Activated CD4-positive, alpha-beta T cell treated with anti-CD3 and anti-CD28 coated beads, Interleukin-2, amount 50 U/mL, for 16 hours (primary cell): ENCODE measurements around the gene URB1.
"Not testable (repeated sequence)": the region's sequence is repeated elsewhere in the genome, so short reads cannot be mapped to it uniquely, and the experiment has no call there.

Experiments used
- DNase-seq: peaks from one replicate; pipeline ENCODE4 v3.0.0-alpha.2; 2020

Gene URB1

DNA sequence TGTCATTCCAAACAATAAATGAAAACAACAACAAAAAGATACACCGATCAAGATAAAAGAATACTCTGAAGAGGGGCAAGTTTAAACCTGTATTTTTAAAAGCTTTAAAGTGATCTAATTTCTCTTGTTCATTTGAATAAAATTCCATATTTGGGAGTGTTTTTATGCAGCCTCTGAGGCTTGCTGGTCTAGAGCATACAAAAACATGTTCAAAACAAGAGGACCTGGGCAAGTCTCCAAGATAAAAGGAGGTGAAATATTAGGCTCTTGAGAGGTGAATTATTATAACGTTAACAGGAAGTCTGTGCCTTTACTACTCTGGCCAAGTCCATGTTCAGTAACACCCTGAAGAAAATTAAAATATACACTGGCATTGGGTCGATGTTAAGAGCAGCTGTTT is 20.1 kb downstream of the URB1 start:
- no peak for DNase-seq

DNA sequence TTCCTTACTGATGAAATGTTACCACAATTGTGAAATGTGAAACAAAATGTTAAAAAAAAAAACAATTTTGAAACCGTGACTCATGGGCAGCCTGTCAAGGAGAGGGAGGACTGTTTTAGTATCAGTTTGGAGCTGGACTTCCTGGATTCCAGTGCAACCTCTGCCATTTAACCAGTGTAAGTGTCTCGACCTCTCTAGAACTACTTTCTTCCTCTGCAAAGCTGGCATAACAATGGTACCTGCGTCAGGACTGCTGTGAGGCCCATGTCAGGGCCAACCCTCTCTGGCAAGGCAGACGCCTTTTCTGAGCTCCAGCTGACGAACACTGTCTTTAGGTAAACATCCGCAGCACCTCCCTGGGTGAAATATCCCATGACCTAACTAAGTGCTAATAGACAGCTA is 20.9 kb downstream of the URB1 start:
- DNase-seq: peak; percentile 23

DNA sequence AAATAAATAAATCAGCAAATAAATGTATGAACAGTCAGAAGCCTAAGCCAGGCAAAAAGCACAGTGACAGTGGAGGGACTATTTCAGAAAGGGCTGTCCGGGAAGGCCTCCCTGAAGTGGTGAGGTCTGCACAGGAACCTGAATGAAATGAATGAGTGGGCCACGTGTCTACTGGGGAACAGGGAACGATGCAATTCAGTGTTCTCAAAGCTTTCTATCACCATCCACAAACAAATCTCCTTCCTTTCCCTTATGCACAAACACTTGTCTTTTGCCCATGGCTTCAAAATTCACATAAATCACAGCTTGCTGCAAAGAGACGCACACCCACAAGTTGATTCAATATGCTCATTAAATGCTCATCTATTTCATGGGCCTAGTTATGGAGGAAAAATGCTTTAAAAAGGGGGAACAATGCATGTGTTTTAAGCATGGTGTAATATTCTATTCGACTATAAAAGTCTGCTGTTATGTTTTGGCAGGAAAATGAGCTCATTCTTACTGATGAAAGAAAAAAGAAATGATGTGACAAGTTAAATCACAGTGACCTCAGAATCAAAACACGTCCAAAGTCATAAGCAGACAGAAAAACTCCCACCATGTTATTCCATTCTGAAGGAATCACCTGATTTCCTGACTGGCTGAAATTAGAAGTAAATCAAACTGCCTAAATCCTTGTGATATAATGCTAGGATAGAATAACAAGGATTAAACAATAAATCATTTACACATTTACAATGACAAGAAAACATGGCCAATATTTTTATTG is 21.6 kb downstream of the URB1 start:
- no peak for DNase-seq

DNA sequence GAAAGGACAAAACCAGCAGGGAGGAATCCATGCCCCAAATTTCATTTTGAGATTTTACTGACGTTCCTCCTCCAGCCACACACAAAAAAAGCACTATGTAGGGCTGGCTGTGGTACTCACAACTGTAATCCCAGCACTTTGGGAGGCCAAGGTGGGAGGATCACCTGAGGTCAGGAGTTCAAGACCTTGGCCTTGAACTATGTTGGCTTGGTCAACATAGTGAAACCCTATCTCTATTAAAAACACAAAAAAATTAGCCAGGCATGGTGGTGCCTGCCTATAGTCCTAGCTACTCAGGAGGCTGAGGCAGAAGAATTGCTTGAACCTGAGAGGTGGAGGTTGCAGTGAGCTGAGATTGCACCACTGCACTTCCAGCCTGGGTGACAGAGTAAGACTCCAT is 23.9 kb downstream of the URB1 start:
- DNase-seq: not testable (repeated sequence)

DNA sequence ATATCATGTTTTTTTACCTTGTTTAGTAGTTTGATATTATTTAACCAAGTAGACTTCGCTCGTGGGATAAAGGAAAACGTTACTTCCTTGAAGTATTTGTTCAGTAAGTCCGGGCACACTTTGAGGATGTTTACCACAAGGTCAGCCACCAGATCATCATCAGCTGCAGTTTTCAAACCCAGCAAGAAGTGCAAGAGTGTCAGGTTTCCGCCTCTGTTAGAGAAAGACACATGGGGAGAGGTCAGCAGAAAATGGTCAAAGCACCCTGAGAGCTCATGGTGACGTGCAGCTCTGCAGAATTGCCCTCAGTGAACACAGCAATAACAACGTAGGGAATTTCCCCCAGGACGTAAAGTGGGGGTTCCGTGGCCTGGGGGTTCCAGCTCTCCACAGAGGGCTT is 24.4 kb downstream of the URB1 start:
- DNase-seq: no peak

DNA sequence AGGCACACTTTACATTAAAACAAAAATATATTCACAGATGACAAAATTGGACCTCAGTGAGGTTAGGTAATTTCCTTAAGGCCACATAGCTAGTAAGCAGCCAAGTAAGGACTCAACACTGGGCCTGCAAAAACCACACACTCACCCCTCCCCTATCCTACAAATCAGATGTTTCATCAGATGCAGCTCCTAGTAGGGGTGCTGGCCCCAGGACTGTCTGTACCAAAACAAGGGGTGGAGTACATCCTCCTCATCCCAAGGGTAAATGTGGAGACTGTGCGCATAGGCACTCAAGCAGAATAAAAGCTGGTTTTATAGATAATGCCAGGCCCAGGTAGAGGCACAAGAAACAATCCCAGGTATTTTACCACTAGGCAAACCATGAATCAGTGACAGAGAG is 25.7 kb downstream of the URB1 start:
- DNase-seq: no peak

DNA sequence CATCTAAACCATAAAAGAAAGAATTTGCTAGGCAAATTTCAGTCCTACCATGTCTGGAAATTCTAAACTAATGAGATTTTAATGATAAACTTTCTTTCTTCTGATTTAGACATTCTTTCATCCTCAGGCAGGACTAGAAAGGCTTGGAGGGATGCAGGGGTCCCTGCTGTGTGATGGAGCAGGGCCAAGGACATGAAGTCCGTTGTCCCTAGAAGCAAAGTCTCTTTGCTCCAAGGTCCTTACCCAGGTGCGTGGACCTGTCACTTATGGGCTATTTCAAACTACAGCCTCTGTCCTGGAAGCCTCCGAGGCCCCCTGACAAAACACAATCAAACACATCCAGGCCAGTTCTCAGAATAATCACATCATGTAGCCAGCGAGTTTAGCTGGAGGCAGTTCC is 26.6 kb downstream of the URB1 start:
- DNase-seq: no peak

DNA sequence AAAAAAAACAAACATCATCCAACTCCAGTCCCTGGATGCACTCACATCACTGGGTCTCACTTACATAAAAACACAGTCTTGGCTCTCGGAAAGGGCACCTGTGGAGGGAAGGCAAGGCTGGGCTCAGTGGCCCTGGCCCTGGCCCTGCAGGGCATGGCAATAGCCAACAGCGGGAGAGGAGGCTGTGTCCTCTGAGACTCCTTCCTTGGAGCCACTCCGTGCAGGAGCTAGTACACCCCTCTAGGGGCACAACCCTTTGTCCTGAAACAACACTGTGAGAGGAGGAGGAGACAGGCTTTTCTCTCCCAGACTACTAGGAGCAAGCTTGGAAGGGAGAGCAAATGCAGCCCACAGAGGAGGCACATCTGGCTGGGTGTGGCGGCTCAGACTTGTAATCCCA is 28.0 kb downstream of the URB1 start:
- DNase-seq: no peak

DNA sequence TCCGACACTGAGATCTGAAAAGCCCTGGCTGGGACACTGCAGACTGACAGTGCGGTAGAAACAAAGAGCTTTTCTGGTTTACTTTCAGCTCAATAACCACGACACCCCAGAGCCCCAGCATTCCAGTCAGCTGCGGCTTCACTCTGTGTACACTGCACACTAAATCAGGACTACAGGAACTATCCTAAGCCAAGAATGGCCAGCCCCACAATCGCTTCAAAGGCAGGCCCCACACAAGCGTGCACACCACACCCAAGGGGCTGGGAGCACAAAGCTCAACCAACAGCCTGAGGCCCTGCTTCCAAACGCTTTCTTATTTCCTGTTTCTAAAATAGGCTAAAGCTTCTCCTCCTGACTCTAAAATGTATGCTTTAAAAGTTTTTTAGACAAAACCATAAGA is 28.4 kb downstream of the URB1 start:
- no peak for DNase-seq

DNA sequence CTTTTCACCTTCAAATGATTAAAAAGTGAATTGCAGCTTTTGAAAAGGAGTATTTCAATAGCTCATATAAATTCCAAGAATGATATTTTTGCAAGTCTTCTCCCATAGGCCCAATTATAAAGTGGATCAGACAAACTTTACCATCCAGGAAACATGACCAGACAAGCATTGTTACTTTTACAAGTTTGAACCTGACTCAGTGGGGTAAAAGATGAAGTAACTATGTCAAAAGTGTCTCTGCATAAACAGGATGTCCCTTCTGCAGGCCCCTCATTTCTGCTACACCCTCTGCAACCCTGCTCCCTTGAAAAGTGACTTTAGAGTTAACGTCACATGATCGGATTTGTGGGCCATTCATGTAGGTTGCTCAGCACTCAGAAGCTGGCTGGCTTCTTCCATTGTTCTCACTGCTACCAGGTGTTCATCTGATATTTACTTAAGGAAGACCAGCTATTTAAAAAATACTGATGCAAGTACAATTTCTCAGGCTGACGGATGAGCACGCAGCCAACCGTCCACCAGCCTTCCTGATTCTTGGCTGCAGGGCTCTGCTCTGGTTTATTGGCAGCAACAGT is 32.3 kb downstream of the URB1 start:
- DNase-seq: no peak

DNA sequence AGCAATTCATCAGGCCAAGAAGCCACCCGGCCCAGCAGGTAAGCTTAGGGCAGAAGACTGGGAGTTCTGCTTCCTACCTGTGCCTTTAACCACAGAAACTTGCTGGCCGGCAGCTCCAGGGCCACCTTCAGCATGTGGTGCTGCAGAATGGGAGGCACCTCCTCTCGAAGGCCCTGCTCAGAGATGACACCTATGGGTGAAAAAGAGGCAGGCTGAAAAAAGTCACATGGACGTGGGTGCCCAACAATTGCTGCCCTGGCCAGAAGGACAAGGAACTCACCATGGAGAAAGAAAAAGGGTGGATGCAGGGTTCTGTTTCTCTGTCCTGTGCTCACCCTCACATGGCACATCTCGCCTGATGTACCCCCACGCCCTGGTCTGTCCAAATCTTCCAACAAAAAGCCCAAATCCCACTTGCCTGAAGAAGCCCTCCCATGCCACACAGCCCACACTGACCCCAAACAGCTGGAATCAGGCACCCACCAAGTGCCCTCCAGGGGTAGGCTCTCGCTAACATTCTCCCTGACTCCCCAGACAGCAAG is 33.0 kb downstream of the URB1 start:
- DNase-seq: no peak

DNA sequence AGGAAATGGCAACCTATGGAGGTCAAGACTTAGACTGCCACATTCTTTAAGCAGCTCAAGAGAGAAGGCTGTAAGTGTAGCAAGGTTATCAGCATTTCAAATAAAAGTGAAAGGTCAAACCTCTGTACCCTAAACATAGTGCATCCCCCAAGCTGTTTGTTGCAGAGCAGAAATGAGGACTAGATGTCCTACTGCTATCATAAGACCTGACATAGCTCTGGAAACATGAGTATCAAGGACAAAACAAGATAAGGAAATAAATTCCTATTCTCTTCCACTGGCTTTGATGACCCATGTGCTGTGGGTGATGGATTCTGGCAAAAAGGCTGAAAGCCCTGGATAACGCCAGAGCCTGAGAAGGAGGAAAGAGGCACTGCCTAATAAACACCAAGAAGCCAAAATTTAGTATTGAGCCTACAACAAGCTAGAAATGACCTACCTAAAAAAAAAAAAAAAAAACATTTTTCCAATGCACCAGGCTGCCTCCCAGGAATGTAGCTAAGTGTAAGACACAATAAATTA is 35.9 kb downstream of the URB1 start:
- DNase-seq: no peak

DNA sequence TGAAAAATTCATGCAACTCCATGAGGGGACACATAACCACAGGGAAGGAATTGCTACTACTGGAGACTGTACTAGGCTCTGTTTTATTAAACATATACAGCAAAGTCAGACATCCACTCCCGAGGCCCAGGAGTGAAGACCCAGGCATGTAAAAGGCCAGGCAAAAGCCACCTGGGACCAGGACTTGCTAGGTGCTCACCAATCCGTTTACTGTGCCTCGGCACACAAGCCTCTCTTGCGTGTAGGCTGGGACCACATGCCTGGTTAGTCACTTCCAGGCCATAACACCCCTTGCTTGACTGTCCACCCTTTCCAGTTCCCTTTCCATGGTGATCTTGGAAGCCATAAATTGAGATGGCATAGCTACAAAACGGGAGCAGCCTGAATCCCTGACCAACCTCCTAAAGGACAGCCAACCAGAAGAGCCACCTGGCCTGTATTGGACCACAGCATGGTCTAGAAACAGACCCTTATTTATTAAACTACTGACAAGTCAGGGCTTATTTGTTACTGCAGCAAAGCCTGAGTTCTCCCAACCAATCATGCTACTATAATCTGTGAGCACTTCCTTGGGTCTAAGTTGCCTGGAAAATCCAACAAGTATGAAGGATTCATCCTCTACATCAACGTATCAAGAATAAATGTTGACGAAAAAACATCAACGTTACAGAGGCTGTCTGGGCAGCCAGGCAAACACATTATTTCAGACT is 39.7 kb downstream of the URB1 start:
- no peak for DNase-seq

DNA sequence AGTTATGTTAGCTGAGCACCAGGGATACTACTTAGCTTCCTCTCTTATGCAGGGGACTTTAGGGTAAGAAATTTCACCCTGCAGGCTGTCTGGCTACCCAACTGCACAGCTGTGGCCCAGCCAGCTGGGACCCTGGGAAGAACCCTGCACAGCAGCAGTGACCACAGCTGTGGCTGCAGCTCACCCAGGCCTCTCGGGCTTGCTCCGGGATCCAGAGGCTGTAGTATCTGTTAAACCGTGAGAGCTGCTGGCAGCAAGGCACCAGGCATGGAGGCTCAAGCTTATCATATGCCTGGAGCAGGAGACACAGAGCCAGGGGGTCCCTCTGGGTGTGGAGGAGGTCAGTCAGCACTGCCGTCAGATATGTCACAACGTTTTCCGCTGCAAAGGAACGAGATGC is 40.3 kb downstream of the URB1 start:
- DNase-seq: no peak

DNA sequence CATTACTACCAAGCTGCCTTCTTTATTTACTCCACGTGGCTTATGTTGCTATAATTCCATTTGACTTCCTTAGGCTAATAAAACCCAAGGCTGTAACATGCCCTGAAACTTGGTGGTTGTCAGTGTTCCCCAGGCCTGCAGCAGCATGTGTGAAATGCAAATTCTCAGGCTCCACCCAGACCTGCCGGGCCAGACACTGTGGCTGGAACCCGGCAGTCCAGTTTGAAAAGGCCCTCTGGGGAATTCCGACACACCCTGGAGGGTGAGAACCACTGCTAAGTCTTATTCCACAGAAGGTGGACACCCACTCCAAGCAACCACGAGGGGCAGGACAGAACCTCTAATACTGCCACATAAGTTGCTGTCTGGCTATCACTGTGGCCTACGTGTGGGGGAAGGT is 41.4 kb downstream of the URB1 start:
- DNase-seq: no peak

DNA sequence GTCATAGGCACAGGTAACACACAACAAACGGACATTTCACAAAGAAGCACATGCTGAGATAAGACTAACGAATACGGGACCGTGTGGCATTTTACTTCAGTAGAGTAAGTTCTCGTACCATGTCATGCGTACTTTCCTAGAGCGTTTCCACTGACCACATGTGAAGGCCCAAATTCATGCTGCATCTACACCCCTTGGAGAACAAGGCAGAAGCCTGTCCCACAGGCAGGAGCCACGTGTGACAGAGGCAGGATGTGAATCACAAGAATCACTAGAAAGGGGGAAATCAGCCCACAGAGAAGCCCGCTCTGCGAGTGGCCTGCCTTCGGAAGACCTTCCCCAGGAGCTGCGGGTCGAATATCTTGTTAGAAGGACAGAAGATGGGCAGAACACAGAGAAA is 41.8 kb downstream of the URB1 start:
- no peak for DNase-seq

DNA sequence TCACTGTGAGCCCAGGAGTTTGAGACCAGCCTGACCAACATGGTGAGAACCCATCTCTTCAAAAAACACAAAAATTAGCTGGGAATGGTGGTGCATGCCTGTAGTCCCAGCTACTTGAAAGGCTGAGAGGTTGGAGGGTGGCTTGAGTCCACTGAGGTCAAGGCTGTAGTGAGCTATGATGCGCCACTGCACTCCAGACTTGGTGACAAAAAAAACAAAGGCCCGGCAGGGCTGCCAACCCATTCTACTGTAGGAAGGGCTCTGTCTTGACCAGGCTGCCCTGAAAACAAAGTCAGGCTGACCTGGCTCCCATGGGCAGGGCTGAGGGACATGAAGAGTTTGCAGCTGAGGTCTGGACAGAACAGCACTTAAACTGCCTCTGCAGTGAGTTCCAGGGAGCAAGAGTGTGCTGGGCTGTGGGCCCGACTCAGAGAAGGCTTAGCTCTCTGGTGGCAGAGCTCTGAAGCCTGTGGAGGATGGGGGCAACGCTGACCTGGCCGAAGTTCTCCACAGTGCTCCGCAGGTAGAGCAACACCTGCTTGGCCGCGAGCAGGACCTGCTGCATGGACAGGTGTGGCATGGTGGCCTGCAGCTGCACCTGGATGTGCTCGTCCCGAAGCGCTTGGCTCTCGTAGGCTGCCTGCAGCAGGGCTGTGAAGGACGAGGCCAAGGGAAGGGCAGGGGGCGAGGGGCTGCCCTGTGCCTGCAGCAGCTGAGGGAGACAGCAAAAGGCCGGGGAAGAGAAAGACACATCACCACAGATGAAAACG is 42.4 kb downstream of the URB1 start:
- DNase-seq: no peak

DNA sequence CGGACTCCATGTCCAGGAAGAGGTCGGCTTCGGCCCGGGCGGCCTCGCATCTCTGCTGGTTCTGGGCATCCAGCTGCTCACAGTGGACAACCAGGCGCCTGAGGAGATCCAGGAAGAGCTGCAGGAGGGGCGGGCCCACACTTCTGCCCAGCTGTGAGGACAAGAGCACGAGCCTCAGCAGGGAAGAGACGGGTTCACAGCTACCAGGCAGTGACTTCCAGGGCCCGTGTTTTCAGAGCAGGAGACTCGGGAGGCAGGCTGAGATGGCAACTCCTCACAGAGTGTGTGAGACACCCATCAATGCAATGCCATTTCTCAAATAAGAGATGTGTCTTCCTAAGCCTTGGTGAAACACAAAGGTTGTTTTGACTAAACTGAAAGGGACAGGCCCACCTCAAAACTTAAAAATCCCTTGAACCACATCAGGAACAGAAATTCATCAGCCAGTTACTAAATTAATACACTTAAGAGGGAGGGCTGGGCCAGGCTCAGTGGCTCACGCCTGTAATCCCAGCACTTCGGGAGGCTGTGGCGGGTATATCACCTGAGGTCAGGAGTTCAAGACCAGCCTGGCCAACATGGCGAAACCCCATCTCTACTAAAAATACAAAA is 43.4 kb downstream of the URB1 start:
- DNase-seq: no peak

DNA sequence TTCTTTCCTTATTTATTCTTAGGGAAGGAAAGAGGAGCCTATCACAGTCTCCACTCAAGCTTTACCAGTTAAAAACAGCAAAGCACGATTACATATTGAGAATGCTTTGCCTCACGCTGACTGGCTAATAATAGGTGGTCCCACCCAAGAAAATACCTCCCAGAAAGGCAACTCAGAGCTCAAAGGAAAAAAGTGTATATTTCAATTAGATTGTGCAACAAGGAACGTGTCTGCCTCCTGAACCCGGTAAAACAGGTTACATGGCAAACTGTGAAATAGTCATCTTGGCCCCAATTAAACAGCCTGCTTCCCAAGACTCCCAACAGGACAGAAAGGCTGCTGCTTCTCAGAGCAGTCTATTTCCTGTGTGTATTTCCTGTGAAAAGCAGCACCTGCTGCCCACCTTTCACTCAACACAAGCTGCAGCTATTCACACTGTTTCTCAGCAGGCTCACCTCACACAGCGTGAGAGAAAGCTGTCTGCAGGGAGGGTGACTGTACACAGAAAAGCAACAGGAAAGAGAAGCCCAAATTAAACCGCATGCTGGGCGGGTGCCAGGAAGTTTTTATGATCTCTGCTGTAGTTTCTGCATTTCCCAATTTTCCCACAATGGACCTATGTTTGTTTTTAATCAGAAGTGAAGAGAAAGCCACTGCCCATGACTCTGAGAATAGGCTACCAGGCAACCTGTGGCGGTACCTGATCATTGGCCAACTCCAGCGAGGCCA is 44.0 kb downstream of the URB1 start:
- DNase-seq: no peak

DNA sequence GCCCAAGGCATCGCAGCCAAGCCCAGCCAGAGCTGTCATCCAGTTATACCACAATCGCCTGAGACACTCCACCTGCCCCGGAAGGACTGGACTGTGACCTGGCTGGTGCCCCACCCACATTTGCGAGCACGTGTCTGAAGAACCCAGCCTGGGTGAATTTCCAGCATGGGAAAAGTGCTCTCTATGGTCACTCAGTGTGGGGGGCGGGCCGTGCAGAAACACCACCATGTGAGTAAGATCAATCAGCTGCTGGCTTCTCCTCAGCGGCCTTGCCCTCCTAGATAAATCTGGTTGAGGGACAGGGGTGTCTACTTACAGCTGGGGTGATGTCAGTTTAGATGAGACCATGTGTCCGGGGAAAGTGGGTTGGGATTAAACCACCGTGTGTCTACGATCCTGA is 44.8 kb downstream of the URB1 start:
- no peak for DNase-seq

DNA sequence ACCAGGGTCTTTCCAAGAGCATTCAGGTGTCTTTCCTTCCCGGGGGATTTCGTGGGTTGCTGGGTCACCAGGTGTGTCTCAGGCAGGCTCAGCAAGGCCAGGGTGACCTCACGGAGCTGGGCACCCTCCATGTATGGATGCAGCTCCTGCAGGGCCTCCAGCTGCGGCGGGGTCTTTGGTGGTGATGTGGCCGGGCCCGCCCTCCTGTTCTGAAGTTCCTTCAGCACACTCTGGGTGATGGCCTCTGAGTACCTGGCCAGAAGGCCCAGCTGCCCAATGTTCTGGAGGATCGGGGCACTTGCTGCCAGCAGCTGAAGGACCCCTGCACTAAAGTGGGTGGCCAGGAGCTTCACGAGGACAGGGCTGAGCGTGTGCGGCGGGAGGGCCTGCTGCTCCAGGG is 45.5 kb downstream of the URB1 start:
- DNase-seq: no peak

DNA sequence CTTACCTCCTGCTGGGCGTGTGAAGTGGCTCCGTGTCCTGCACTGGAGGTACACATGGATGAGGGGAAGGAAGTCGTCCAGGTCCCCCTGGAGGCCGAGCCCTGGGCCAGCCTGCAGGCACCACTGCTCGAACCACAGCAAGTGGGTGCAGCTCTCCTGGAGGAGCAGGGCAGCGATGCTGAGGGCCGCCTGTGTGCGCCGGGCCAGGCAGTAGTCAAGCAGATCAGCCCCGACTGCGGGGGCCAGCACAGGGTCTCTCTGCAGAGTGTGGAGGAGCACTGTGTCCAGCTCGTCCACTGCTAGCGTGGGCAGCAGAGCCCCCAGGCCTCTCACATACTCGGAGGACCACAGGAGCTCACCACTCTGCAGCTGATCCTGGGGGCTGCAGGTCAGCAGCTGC is 45.9 kb downstream of the URB1 start:
- DNase-seq: no peak
